GM21786 (cell line): ENCODE measurements around the gene ATRAID.
A peak's percentile ranks its signal among the peaks of the same experiment; 100 is the strongest.
"Not testable (repeated sequence)": the region's sequence is repeated elsewhere in the genome, so short reads cannot be mapped to it uniquely, and the experiment has no call there.

Experiments used
- ATAC-seq: cut with Tn5 transposase; IDR thresholded peaks from one replicate; pipeline ENCODE4 v1.9.1; 2021; ENCODE audit not compliant: unreplicated experiment

ATRAID gene

DNA sequence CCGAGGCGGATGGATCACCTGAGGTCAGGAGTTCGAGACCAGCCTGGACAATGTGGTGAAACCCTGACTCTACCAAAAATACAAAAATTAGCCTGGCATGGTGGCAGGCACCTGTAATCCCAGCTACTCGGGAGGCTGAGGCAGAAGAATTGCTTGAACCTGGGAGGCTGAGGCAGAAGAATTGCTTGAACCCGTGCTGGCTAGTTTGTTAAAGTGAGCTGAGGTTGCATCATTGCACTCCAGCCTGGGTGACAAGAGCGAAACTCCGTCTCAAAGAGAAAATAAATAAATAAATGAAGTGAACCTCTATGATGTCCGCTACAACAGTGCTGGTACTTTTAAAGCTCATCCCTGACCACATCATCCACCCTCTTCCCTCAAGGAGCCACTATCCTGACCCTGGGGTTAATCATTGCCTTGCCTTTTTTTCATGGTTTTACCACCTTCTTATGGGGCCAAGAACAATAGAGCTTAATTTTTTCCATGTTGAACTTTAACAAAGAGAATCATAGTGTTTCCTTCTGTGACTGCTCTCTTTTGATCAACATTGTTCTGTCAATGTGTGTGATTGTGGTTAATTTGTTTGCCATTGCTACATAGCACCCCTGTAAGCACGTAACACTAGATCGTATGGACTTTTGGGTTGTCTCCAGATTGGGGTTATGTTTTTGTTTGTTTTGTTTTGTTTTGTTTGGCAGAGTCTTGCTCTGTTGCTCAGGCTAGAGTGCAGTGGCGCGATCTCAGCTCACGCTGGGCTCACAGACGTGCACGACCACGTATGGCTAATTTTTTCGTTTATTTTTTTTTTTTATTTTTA, 17.1 kb upstream of the ATRAID start:
- ATAC-seq, result no peak

DNA sequence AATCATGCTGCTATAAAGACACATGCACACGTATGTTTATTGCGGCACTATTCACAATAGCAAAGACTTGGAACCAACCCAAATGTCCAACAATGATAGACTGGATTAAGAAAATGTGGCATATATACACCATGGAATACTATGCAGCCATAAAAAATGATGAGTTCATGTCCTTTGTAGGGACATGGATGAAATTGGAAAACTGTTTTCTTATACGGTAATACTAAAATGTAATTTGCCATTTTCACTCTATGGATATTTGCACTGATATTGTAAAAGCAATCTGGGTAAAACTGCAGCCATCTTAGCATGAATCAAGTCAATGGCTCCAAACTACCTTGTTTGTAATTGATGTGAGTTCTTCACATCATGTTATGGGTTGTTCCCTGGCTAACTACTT, 16.0 kb upstream of the ATRAID start:
- not testable (repeated sequence) for ATAC-seq

GRCh38 chr2:27198068-27198467, 13.8 kb upstream of the ATRAID start:
- not testable (repeated sequence) for ATAC-seq

- no peak for ATAC-seq
These were observed 13.2 kb upstream of the ATRAID start for GRCh38 chr2:27198627-27199026.

- no peak for ATAC-seq
These were observed 12.6 kb upstream of the ATRAID start for GRCh38 chr2:27199241-27199640.

DNA sequence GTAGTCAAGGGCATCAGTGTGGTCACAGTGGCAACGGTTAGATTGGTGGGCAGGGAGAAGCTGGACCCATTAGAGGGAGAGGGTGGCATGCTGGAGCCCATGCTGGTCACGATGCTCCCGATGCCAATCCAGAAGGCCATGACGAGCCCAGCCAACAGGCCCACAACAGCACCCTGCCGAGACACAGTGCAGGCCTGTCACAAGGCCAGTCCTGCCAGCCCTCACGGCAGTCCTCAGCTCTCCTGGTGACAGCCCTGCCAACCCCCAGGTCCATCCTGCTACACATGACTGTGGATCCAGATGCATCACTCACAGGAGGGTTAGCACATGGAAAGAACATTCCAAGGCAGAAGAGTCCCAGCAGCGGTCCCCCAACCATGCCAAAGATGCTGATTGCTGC, 10.2 kb upstream of the ATRAID start:
- no peak for ATAC-seq

DNA sequence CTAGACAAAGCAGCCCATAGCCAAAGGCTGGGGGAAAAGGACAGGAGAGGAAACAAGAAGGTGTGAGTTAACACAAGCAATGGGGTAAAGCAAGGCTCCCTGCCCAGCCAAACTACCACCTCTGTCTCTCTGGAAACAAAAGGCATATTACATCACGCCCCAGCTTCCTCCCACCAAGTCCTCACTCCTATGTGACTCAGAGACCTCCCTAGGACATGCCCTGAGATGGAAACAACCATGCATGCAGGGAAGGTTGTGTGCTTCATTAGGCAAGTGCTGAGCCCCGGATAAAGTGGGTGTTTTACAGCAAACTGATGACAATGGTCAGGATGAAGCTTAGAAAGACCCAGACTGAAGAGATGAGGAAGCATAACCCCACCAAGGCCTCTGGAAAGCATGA, 9.0 kb upstream of the ATRAID start:
- ATAC-seq, result no peak

GRCh38 chr2:27203741-27204140, 8.1 kb upstream of the ATRAID start:
- ATAC-seq, result no peak

- ATAC-seq, result no peak
These were observed 7.3 kb upstream of the ATRAID start for GRCh38 chr2:27204566-27204965.

DNA sequence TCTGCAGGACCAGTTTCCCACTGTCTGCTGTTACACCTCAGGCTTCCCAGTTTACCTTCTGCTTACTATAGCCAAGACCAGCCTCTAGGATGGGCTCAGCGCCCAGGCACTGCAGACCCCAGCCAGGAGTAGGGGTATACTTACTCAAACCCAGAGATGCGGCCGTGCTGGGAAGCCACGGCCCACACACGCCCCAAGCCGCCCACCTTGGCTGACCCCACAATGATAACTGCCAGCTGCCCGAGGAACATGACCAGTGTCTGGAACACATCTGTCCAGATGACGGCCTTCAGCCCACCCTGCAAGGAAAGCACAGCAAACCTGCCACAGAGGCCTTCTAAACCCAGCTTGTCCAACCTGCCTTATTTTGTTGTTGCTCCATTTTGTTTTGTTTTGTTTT, 6.6 kb upstream of the ATRAID start:
- no peak for ATAC-seq

- no peak for ATAC-seq
These were observed 5.5 kb upstream of the ATRAID start for GRCh38 chr2:27206346-27206745.

GRCh38 chr2:27208486-27209050, 3.3 kb upstream of the ATRAID start:
- no peak for ATAC-seq

- ATAC-seq, result no peak
These were observed 2.0 kb upstream of the ATRAID start for GRCh38 chr2:27209621-27210401.

- ATAC-seq, result peak; percentile 12
These were observed 449 bp upstream of the ATRAID start for GRCh38 chr2:27211241-27211942.

DNA sequence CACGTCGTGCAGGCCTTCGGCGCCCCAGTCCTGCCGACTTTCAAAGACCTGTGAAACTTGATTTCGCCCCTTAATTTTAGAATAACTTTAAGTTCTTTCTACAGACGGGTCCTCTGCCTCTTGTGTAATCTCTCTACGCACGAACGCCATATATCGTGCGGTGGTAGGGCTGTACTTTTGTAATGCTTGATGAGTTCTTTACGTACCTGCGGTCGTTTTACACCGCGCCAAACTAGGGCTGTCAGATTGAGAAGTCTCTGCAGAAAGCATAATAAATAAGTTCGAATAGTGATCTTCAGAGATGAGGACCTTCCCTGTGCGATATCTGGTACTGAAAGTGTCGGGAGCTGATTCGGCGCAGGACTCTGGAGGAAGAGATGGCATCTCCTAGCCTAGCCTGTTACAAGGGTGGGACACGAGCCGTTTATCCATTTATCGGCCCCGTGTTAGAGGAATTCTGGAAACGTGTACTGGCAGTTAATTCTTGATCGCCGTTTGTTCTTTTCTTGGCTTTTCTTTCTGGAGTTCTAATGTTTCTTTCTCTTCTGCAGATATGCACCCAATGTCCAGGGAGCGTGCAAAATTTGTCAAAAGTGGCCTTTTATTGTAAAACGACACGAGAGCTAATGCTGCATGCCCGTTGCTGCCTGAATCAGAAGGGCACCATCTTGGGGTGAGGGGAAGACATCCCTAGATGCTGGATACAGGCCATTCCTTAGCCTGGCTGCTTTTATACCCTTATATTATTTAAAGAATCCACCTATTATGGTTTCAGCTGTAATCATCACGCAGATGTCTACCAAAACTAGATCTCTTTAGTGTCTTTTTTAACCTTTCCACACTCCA, 1.0 kb downstream of the ATRAID start:
- ATAC-seq, result no peak

DNA sequence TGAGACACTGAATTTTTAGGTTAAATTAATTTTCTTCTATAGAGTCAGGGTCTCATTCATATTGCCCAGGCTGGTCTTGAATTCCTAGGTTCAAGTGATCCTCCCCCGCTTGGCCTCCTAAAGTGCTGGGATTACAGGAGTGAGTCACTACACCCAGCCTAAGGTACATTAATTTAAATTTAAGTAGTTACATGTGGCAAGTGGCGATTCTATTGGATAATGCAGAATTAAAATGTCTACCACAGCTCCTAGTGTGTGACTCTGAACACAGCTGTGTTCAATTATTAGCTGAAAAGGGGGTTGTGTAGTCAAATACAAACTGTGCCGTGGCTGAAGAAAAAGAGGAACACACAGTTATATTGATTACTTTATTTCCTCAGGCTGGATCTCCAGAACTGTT, 3.1 kb downstream of the ATRAID start:
- no peak for ATAC-seq

DNA sequence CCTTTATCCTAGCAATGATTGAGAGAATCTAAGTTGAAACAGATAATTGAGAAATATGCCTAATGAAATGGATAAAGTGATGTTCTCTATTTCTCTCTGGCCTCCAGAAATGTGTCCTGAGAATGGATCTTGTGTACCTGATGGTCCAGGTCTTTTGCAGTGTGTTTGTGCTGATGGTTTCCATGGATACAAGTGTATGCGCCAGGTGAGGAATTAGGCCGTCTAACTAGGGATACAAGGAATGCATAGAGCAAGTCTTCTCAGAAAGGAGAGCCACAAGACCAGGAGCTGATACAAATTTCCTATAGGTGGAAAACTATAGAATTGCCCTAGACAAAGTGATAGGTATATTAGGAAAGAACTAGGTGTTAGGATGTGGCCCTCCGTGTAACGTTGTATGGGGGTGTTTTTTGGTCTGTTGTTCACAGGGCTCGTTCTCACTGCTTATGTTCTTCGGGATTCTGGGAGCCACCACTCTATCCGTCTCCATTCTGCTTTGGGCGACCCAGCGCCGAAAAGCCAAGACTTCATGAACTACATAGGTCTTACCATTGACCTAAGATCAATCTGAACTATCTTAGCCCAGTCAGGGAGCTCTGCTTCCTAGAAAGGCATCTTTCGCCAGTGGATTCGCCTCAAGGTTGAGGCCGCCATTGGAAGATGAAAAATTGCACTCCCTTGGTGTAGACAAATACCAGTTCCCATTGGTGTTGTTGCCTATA, 4.7 kb downstream of the ATRAID start:
- ATAC-seq, result no peak

GRCh38 chr2:27217173-27218121, 5.6 kb downstream of the ATRAID start, which contains the start of gene CAD:
TSS of gene CAD (plus strand) at chr2:27217369. CDS start at chr2:27217552, 183 bp downstream.
- ATAC-seq, result peak; percentile 71

DNA sequence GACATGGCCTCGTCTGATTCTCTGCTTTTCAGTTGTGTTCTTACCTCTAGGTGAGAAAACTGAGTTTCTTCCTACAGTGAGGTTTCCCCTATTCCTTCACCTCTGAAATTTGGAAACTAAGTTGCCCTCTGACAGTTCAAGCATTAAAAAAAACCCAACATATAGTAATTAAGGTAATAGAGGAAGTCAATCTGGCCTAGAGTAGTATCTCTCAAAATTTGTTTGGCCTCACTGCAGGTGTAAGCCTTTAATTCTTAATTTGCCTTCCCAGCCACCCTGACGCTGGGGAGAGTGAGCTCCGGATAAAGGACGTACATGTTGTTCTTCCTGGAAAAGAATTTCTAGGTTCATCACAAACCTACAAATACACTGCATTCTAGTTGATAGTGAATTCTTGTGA, 6.8 kb downstream of the ATRAID start:
- no peak for ATAC-seq
